HCT116 (cell line): ENCODE data around the gene RAB25.

Experiments
- EZH2 ChIP-seq: fragments of 200-600 bp; sonication (generic); IDR thresholded peaks from 2 replicates; pipeline ENCODE4 v1.6.1; 2017; ENCODE audit warnings: antibody characterized with exemption, mixed run types
- POLR2A ChIP-seq: IDR thresholded peaks from 2 replicates; pipeline ENCODE4 v1.7.0; 2011; ENCODE audit warnings: borderline replicate concordance; ENCODE audit not compliant: insufficient read depth, insufficient read length; ENCODE audit errors: extremely low read depth
- RAD21 ChIP-seq: IDR thresholded peaks from 2 replicates; pipeline ENCODE4 v1.6.1; 2012; ENCODE audit warnings: low read depth, mild to moderate bottlenecking
- SRF ChIP-seq: IDR thresholded peaks from 2 replicates; pipeline ENCODE4 v1.6.1; 2012; ENCODE audit warnings: low read depth
- YY1 ChIP-seq: IDR thresholded peaks from 2 replicates; pipeline ENCODE4 v1.6.1; 2011; ENCODE audit warnings: low read length, low read depth, moderate library complexity, mild to moderate bottlenecking; ENCODE audit not compliant: insufficient replicate concordance; ENCODE audit errors: extremely low read depth
- ZNF274 ChIP-seq: fragments of 200-500 bp; sonication (Bioruptor generic); IDR thresholded peaks from 2 replicates; pipeline ENCODE4 v1.6.1; 2014; ENCODE audit warnings: mild to moderate bottlenecking, low read depth, low read length, inconsistent platforms
- TF ChIP-seq, protein P1 (sequence below): IDR thresholded peaks from 2 replicates; pipeline ENCODE4 v1.6.1; 2011; ENCODE audit warnings: mild to moderate bottlenecking, low read length, moderate library complexity; ENCODE audit not compliant: insufficient replicate concordance; ENCODE audit errors: extremely low read depth
- TF ChIP-seq, protein P2 (sequence below), 3 experiments: fragments of 200-600 bp in 1 of 3; sonication (generic) in 1 of 3; IDR thresholded peaks in 2 of 3; conservative IDR thresholded peaks in 1 of 3; 2 replicates each; pipeline ENCODE4 v1.5.1; 2012 to 2017; ENCODE audit warnings: low read depth in 2 of 3, low read length in 2 of 3, antibody characterized with exemption in 1 of 3, borderline replicate concordance in 1 of 3, control low read depth in 1 of 3, mild to moderate bottlenecking in 1 of 3, mixed read lengths in 1 of 3, mixed run types in 1 of 3, moderate library complexity in 1 of 3; ENCODE audit not compliant: insufficient read depth in 1 of 3

DNA sequence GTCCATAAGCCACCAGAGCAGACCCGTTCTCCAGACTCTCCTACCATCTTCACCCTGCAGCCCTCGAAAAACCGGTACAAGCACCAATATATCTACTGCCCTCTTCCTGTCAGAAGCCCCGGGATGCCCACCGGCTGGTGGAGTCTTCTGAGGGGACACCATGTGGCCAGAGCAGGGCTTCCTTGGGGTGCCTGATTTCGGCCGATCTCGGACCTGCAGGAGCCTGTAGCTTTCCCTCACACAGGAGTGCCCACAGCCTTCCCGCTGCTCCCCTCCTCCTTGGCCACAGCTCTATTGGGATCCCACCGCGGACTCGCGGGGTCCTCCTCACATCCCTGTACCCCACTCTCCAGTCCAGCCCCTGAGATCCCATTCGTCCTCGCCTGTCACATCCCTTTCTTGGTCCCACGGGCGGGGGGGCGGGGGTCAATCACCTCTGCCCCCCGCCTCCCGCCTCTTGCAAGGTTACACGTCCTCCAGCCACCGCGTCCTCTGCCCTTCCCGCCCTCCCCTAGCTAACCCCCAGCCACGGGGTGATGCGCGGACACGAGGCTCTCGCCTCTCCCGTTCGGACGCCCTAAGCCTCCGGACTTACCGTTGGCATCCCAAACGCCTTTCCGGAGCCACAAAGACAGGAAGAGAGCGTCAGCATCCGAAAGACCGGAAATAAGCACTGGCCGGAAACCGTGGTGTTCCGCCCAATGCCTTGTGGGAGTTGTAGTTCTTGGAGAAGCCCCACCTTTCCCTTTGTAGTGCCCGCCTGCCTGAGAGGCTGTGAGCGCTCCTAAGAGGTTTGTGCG, 40.5 kb upstream of the RAB25 start, which contains the start of gene SSR2:
- TF ChIP-seq YY1 (peak; percentile 42), SRF (no peak), POLR2A (peak; percentile 62), ZNF274 (no peak), RAD21 (no peak), EZH2 (no peak)
- TF ChIP-seq, protein P1, sequence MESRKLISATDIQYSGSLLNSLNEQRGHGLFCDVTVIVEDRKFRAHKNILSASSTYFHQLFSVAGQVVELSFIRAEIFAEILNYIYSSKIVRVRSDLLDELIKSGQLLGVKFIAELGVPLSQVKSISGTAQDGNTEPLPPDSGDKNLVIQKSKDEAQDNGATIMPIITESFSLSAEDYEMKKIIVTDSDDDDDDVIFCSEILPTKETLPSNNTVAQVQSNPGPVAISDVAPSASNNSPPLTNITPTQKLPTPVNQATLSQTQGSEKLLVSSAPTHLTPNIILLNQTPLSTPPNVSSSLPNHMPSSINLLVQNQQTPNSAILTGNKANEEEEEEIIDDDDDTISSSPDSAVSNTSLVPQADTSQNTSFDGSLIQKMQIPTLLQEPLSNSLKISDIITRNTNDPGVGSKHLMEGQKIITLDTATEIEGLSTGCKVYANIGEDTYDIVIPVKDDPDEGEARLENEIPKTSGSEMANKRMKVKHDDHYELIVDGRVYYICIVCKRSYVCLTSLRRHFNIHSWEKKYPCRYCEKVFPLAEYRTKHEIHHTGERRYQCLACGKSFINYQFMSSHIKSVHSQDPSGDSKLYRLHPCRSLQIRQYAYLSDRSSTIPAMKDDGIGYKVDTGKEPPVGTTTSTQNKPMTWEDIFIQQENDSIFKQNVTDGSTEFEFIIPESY, result no peak
- TF ChIP-seq, protein P2, sequence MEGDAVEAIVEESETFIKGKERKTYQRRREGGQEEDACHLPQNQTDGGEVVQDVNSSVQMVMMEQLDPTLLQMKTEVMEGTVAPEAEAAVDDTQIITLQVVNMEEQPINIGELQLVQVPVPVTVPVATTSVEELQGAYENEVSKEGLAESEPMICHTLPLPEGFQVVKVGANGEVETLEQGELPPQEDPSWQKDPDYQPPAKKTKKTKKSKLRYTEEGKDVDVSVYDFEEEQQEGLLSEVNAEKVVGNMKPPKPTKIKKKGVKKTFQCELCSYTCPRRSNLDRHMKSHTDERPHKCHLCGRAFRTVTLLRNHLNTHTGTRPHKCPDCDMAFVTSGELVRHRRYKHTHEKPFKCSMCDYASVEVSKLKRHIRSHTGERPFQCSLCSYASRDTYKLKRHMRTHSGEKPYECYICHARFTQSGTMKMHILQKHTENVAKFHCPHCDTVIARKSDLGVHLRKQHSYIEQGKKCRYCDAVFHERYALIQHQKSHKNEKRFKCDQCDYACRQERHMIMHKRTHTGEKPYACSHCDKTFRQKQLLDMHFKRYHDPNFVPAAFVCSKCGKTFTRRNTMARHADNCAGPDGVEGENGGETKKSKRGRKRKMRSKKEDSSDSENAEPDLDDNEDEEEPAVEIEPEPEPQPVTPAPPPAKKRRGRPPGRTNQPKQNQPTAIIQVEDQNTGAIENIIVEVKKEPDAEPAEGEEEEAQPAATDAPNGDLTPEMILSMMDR (IDR thresholded peaks at IDR 0.05 in 2 of 3, conservative IDR thresholded peaks at IDR 0.05 in 1 of 3; ENCODE audit: borderline replicate concordance in 1 of 3, insufficient read depth in 1 of 3, low read depth in 2 of 3, low read length in 2 of 3), result no peak
